Vagina (tissue), 2 donors: Measurements from ENCODE around the gene PTPRM. TPM values are rescaled to one million over a fixed set of nuclear protein-coding genes. Genes with fewer than 3 reads are reported as not detected.

Experiments used
- DNase-seq, 2 donors: peaks; one replicate each; pipeline ENCODE4 v3.0.0-alpha.2; 2017; ENCODE audit errors: extremely low spot score in 2 of 2
- H3K27ac ChIP-seq: fragments of 200-600 bp; sonication (generic); one replicate; pipeline ENCODE4 v1.5.1; 2019
- H3K27me3 ChIP-seq: fragments of 200-600 bp; sonication (generic); one replicate; pipeline ENCODE4 v1.5.1; 2019
- H3K36me3 ChIP-seq, 2 donors: fragments of 200-600 bp; sonication (generic); one replicate each; pipeline ENCODE4 v1.5.1; 2017 to 2019
- H3K4me1 ChIP-seq: fragments of 200-600 bp; sonication (generic); one replicate; pipeline ENCODE4 v1.5.1; 2019
- H3K4me3 ChIP-seq, 2 donors: fragments of 200-600 bp; sonication (generic); 1 replicate in 1 of 2; 2 replicates in 1 of 2; pipeline ENCODE4 v1.5.1; 2016 to 2019
- H3K9me3 ChIP-seq: fragments of 200-600 bp; sonication (generic); one replicate; pipeline ENCODE4 v1.5.1; 2019
- CTCF ChIP-seq, 3 experiments: fragments of 450-650 bp in 2 of 3; fragments of 200-600 bp in 1 of 3; sonication (generic) in 1 of 3; IDR thresholded peaks; one replicate each; pipeline ENCODE4 v1.5.1; 2017 to 2019; ENCODE audit warnings: antibody characterized with exemption in 3 of 3, mild to moderate bottlenecking in 2 of 3, moderate library complexity in 2 of 3
- POLR2A ChIP-seq, 2 donors: fragments of 450-650 bp; IDR thresholded peaks; one replicate each; pipeline ENCODE4 v1.6.1; 2017; ENCODE audit warnings: antibody characterized with exemption in 2 of 2, mild to moderate bottlenecking in 2 of 2, moderate library complexity in 2 of 2
- POLR2AphosphoS5 ChIP-seq, 2 donors: sonication (generic); formaldehyde crosslinking; IDR thresholded peaks; one replicate each; pipeline ENCODE4 v1.9.0; 2017; ENCODE audit warnings: antibody characterized with exemption in 2 of 2, mild to moderate bottlenecking in 2 of 2, low read depth in 1 of 2; ENCODE audit not compliant: insufficient read depth in 1 of 2
- intact Hi-C: fragments of 100-400 bp; cut with DNase I; formaldehyde crosslinking; loops from one replicate; pipeline ENCODE4 v1.15.1; 2023
- total RNA-seq: library from RNA; depleted of rRNA; stranded (reverse); fragments of >200 nt; gene quantifications from one replicate; pipeline ENCODE4 v1.2.3, GENCODE V29; 2016

The PTPRM gene
- total RNA-seq, 1 donor from 2014 or later: 60.2 TPM

GRCh38 chr18:8365006-8365405, 797.9 kb downstream of the PTPRM start:
- peak; percentile 69 to 70 for DNase-seq
- Histone ChIP-seq H3K4me1 (peaks cover 9% of the 10 kb centered on the region), H3K27me3 (no peaks in the 10 kb centered on the region), H3K9me3 (no peaks in the 10 kb centered on the region), H3K4me3 (no peak overlapping the region), H3K36me3 (no peaks in the 10 kb centered on the region), H3K27ac (no peak overlapping the region)
- intact Hi-C loops: no loop called here
- no peak for TF ChIP-seq POLR2AphosphoS5 (IDR thresholded peaks at IDR 0.05; ENCODE audit: insufficient read depth in 1 of 2, low read depth in 1 of 2)
- TF ChIP-seq POLR2A (IDR thresholded peaks at IDR 0.05): no peak
- TF ChIP-seq CTCF (IDR thresholded peaks at IDR 0.05): no peak

- Histone ChIP-seq H3K27ac (no peak overlapping the region), H3K9me3 (no peaks in the 10 kb centered on the region), H3K27me3 (no peaks in the 10 kb centered on the region), H3K4me1 (peaks cover 9% of the 10 kb centered on the region), H3K36me3 (no peaks in the 10 kb centered on the region), H3K4me3 (no peak overlapping the region)
- TF ChIP-seq POLR2AphosphoS5 (IDR thresholded peaks at IDR 0.05; ENCODE audit: insufficient read depth in 1 of 2, low read depth in 1 of 2) (no peak), CTCF (IDR thresholded peaks at IDR 0.05) (no peak), POLR2A (IDR thresholded peaks at IDR 0.05) (no peak)
- DNase-seq: peak; percentile 16 to 76
- intact Hi-C loops: no loop called here
Observed at GRCh38 chr18:8365528-8365927, 798.4 kb downstream of the PTPRM start.

- peak; percentile 42 to 81 for DNase-seq
- Histone ChIP-seq H3K27me3 (no peaks in the 10 kb centered on the region), H3K9me3 (no peaks in the 10 kb centered on the region), H3K4me1 (peaks cover 9% of the 10 kb centered on the region), H3K36me3 (no peaks in the 10 kb centered on the region), H3K27ac (no peak overlapping the region), H3K4me3 (no peak overlapping the region)
- TF ChIP-seq CTCF (IDR thresholded peaks at IDR 0.05) (no peak), POLR2A (IDR thresholded peaks at IDR 0.05) (no peak), POLR2AphosphoS5 (IDR thresholded peaks at IDR 0.05; ENCODE audit: insufficient read depth in 1 of 2, low read depth in 1 of 2) (no peak)
- intact Hi-C loops: no loop called here
Observed at GRCh38 chr18:8366070-8366469, 799.0 kb downstream of the PTPRM start.

GRCh38 chr18:8366656-8367055, 799.5 kb downstream of the PTPRM start:
- intact Hi-C loops: no loop called here
- Histone ChIP-seq H3K36me3 (no peaks in the 10 kb centered on the region), H3K4me1 (peaks cover 9% of the 10 kb centered on the region), H3K27ac (no peak overlapping the region), H3K27me3 (no peaks in the 10 kb centered on the region), H3K9me3 (no peaks in the 10 kb centered on the region), H3K4me3 (peak overlapping the region in 1 of 2 donors; percentile 24)
- TF ChIP-seq POLR2A (IDR thresholded peaks at IDR 0.05): no peak
- no peak for TF ChIP-seq CTCF (IDR thresholded peaks at IDR 0.05)
- no peak for TF ChIP-seq POLR2AphosphoS5 (IDR thresholded peaks at IDR 0.05; ENCODE audit: insufficient read depth in 1 of 2, low read depth in 1 of 2)
- peak in 1 of 2 donors; percentile 61 for DNase-seq

- Histone ChIP-seq H3K9me3 (no peaks in the 10 kb centered on the region), H3K4me3 (peak overlapping the region in 1 of 2 donors; percentile 24), H3K36me3 (no peaks in the 10 kb centered on the region), H3K27me3 (no peaks in the 10 kb centered on the region), H3K27ac (no peak overlapping the region), H3K4me1 (peaks cover 9% of the 10 kb centered on the region)
- intact Hi-C loops: no loop called here
- no peak for TF ChIP-seq POLR2A (IDR thresholded peaks at IDR 0.05)
- no peak for TF ChIP-seq POLR2AphosphoS5 (IDR thresholded peaks at IDR 0.05; ENCODE audit: insufficient read depth in 1 of 2, low read depth in 1 of 2)
- TF ChIP-seq CTCF (IDR thresholded peaks at IDR 0.05): no peak
- DNase-seq: peak; percentile 56 to 79
Observed at GRCh38 chr18:8367217-8367988, 800.3 kb downstream of the PTPRM start.
